Raji (cell line): ENCODE results near the gene TNP1.

Source experiments
- POLR2A ChIP-seq: IDR thresholded peaks from 2 replicates; pipeline ENCODE4 v1.6.1; 2011; ENCODE audit warnings: low read depth, low read length, control low read depth; ENCODE audit not compliant: insufficient read depth

Gene TNP1

DNA sequence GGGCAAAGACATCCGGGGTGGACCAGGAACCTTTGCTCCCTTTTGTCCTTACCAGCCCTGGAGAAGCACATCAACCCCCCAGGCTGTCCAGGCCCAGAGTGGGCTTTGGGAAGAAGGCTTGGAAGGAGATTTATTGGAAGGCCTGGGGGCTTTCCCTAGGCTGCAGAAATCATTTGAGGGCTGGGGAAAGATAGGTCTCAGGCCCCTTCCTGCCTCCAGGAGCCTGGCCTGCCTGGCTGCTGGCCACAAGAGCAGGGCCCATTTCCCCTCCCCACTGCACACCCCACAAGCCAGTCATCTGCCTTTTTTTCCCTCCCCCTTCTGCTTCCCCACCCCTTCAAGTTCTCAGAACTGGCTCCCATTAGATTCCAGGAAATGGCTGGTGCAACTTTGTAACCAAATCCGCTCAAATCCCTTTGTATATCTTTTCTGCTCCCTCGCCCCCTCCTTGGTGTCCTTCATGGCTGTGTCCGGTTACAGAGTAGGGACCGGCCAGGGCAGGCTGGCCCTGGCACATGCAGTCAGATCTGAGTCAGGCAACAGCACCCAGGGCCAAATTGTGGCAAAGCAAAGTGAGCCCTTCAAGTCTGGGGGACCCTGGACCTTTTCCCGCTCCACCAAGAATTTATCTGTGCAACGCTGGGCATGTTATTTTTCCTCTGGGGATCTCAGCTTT lies 20.8 kb upstream of the TNP1 start:
- no peak for TF ChIP-seq POLR2A

DNA sequence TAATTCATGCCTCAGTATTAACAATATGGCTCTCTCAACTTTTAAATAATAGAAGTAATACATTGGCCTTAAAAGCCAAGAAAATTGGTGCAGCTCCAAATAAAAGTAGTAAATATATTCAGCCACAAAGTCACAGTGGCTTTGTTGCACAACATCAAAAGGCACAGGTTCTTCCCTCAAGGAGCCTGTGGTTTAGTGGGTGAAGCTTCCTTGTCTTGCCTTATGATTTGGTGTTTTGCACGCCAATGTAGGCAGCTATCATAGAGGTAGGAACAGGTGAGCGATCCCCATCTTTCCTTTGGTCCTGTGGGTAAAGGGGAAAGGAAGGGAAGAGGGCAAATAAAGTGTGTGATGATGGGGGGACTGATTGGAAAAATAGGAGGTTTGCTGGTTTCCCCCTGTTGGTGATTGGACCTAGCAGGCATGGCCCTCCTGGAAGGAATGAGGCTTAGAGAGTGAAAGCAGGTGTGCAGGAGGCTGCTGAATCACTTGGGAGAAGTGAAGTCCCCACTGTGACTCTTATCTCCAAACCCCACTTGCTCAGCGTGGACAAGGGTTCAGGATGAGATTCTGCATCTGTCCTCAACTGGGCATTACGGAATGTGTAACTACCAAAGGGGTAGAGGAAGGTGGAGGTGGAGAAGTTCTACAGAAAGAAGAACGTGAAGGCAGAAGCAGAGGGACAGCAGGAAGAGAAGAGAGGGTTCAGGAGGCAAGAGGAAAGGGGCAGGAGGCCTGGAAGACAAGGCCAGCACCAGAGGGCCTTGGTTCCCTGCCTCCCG lies 20.1 kb upstream of the TNP1 start:
- TF ChIP-seq POLR2A: no peak

DNA sequence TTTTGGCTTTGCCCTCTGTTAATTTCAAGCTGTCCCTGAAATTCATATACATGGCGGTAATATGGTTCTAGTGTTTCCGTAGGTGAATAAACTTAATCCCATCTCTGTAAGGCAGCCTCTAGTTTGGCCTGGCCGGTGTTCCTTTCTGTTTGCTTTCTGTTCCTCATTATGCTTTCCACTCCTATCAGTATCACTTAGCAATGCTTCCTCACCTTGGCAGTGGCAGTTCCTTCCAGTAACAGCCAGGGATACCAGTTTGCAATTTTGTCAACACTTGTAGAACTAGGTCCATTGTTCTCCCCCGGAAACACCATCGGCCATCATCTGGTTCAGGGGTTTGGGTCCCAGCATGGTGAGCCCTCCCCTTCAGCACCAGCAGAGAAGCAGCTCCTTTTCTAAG lies 18.2 kb upstream of the TNP1 start:
- no peak for TF ChIP-seq POLR2A

DNA sequence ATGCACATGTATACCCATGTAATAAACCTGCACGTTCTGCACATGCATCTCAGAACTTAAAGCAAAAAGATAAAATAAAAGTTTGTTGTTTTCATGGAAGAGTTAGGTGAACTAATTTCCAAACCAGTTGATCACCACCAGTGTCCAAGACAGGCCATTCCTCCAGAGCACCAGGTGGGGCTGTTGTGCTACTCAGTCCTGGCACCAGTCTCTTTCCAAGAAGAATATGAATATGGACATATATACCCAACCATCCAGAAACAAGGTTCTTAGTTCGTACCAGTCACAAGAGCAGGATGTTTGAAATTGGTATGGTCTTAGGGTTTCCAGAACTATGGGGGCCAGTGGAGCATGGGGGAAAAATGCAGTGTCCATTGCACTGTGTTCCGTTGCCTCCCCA lies 17.2 kb upstream of the TNP1 start:
- TF ChIP-seq POLR2A: no peak

DNA sequence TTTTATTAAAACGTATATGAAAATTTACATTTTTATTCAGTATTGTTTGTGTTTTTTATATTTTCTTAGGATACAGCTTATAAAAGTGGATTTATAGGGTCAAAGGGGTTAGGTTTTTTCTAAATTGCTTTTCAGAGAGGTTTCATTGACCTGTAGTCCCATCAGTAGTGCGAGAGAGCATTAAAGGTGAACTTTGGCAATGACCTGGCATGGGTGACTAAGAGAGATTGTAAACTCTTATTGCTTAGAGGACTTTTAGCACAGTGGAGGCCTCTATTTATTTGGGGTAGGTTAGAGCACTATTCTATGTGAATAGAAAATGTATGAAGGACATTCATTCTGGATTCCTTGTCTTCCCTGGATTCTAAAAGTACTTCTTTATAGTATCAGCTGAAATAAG lies 16.0 kb upstream of the TNP1 start:
- no peak for TF ChIP-seq POLR2A

DNA sequence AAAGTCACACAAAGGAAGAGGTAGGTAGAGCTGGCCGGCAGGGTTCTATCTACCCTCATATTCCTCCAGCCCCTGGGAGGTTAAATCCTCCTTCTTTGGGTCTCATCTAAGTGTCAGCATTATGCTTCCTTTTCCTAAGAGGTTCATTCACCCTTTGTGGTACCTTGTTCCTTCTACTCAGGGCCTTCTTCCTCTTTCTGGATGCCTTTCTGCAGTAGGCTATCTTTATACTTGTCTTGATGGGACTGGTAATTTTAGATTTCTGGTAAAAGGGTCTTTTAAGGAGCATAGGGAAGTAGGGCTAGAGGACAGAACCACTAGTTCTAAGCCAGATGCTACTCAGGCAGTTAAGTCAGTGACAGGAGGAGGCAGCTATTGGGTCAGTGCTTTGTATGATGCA lies 13.7 kb upstream of the TNP1 start:
- no peak for TF ChIP-seq POLR2A

DNA sequence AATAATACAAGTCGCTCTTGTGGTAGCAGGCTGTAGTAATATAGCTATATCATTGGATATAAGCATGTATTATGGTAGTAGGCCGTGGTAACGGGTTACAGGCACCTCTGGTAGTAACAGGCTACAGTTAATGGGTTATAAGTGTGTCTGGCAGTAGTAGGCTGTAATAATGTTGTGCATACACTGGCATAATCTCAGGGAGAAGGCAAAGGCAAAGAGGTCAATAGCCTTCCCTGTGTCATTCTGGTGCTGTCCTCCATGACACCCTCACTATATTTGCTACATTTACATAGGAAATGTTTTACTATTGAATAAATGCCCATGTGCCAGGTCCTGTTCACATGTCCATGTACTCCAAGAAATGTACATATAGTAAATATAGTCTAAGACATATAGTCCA lies 12.8 kb upstream of the TNP1 start:
- TF ChIP-seq POLR2A: no peak

DNA sequence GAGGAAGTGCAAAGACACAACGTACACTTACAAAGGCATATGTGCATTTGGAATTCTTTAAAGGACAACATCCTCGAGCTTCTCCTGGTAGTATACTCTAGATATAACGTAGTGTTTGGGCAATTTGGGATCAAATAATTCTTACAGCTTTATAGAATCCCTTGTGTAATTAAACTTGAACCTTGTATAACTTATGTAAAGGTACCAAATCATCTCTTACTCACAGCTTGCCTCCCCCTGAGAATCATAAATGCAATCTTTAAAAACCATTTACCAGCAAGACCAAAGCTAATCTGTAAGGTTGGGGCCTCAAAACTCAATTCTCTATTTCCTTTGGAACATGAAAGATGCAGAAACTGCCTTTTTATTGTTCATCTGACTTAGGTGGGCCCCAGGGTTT lies 12.2 kb upstream of the TNP1 start:
- no peak for TF ChIP-seq POLR2A

DNA sequence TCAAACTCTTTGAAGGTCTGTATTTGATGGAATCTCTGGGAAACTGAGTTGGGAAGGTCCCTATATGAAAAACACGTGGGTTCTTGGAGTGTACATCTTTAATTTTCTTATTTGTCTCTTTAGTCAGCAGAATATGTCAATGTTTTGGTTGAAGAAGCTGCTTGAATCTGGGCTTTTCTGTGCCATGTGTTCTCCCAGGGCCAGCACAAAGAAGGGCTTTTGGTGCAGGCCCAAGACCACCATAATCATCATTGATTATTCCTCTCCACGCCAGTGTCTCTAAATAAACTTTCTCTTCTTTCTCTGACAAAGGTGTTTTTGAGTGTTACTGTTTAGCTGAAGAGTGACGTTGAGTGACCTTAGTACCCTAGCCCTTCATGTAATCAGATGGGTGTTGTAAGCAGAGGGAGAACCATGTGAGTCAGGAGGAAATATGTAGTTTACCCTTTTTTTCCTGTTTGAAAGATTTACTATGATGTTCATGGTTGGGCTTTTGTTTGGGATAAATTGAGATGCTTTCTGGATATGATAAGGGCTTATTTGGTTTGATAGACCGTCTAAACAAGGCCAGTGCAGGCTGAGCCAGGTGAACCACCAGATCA lies 11.6 kb upstream of the TNP1 start:
- TF ChIP-seq POLR2A: no peak

DNA sequence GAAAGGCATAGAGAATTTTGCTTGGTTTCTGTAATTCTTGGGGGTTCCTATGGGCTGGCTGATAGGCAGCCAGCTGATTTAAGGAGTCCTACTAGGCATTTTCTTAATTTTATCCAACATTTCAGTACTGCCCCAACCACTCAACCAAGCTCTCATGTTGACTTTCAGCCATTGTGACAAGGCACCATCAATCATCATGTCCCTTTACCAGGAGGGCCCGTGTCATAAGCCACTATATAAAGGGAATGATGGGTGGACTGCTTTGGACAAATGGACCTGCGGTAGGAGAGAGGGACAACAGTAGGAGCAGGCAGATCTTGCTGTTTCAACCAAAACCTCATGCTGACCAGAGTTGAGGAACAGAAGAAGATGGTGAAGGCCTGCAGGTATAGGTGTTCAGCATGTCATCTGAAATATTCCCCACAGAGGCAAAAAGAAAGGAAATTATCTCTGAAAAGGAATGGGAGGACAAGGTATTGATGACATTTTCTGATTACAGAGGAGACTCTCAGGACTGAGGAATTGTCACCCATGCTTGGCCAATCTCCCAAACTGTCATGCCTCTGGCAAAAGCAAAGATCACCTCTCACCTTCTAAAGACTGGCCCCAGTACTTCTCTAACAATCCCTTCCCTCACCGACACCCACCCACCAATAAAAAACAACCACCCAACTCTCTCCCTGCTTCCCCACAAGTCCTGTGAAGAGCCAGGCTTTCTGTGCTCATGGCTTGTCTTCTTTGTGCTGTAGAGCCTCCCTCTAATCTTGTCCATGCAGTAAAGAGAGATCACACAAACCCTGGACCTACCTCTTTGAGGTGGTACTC lies 10.9 kb upstream of the TNP1 start:
- TF ChIP-seq POLR2A: no peak

DNA sequence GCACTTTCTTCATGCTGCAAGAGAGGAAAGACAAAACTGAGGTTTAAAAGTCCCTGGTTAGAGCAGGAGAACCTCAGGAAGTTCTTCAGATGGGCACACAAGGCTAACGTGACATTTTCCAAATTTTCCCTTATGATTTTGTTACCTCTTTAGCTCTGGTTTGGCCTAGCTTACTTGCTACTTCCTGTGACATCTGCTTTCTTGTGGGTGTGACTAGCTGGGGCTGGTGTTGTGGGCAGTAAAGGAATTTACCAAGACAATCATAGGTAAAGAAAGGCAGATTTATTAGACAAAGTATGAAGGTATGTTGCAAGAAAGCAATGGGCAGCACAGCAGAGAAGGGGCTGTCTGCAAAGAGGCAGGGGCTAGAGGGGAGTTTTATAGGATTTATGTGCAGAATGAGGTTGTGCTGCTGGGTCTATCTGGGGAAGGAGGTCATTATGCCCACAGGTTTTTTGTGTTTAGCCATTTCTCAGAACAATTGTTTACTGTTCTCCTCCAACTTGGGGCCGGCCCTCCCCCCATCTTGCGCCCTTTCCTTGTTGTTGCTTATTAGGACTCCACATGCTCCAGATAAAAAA lies 6.7 kb upstream of the TNP1 start:
- no peak for TF ChIP-seq POLR2A

DNA sequence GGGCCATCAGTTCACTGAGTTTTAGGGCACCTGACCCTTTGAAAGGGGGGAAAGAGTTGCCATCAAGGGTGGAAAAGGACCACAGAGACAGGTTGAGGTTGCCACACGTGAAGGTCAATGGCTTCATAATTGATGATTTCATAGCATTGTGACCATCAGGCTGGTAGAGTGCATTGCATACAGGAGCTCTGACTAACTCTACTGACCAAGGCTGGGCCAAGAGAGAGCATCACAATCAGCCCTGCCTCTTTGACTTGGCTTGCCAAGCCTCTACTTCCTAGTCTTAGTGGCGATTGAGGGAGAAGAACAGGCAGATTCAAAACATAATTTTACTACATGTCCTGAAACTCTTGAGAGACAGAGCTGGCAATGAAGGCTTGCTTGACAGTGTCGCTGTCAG lies 5.8 kb upstream of the TNP1 start:
- TF ChIP-seq POLR2A: no peak

DNA sequence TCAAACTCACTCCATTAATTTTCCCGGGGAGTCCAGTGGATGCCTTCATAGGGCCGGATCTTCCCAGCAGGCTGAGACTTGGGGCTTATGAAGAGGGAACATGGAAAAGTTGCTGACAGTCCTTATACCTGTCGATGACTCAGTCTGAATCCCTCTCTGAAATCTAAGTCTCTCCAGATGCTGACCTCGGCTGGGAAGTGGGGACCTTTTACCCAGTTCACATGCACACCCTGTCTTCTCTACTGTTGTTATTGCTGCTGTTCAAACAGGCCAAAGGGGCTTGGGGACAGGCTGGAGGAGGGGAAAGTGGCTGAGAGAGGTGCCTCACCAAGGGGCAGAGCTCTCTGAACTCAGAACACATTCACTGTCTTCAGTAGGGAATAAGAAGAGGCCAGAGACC lies 4.1 kb upstream of the TNP1 start:
- no peak for TF ChIP-seq POLR2A

DNA sequence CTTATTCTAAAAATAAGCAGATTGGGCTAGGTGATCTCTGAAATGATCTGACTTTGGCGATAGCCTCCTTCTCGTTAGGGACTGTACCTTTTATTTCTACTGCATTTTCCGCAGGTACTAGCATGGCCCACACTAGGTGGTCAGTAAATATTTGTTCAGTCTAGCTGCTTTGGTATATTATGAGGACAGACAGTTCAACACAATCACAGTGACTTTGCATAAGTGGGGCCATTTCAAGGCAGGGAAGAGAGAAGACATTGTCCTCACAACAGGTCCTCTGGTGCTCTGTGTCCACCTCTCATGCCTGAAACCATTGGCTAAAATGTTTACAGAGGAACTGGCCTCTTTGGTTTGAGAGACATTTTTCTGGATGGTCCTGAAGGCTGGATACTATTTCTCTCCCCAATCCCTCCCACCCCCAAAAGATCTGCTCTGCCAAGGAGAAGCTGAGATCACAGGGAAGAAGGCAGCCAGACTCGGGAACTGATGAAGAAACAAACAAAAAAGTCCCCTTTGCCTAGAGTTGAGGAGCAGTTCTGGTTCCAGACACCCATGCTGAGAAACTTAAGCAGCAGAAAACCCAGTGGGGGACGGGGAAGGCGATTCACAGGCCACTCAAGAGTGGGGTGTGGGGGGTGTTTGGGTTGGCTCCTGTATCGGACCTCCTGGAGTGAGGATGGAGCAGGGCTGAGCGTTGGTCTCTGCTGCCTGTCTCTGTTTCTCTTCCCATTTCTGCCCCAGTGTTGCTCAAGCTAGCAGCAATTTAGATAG lies 2.9 kb upstream of the TNP1 start:
- TF ChIP-seq POLR2A: no peak
